IPS-NIHi7 (cell line): Measurements from ENCODE around the gene TRAK2.
"Not testable (repeated sequence)": the region's sequence is repeated elsewhere in the genome, so short reads cannot be mapped to it uniquely, and the experiment has no call there.

ENCODE experiments used
- DNase-seq: peaks from one replicate; pipeline ENCODE4 v3.0.0; 2012; ENCODE audit warnings: mixed read lengths; ENCODE audit errors: extremely low spot score

Gene TRAK2

GRCh38 chr2:201452058-201452921 is 1.0 kb upstream of the TRAK2 start:
- DNase-seq = no peak

- DNase-seq = peak; percentile 33
These were observed 335 bp downstream of the TRAK2 start for GRCh38 chr2:201450954-201451291.

GRCh38 chr2:201448701-201449100 is 2.6 kb downstream of the TRAK2 start:
- no peak for DNase-seq

- DNase-seq = no peak
These were observed 3.2 kb downstream of the TRAK2 start for GRCh38 chr2:201448061-201448460.

GRCh38 chr2:201447086-201447485 is 4.2 kb downstream of the TRAK2 start:
- no peak for DNase-seq

- no peak for DNase-seq
These were observed 6.4 kb downstream of the TRAK2 start for GRCh38 chr2:201444746-201445465.

- no peak for DNase-seq
These were observed 9.8 kb downstream of the TRAK2 start for GRCh38 chr2:201441409-201441808.

- DNase-seq = peak; percentile 27
These were observed 11.1 kb downstream of the TRAK2 start for GRCh38 chr2:201440182-201440581.

- not testable (repeated sequence) for DNase-seq
These were observed 11.8 kb downstream of the TRAK2 start for GRCh38 chr2:201439336-201439922.

- DNase-seq = no peak
These were observed 15.1 kb downstream of the TRAK2 start for GRCh38 chr2:201436141-201436540.

GRCh38 chr2:201433394-201433995 is 17.8 kb downstream of the TRAK2 start:
- DNase-seq = peak; percentile 20

- peak; percentile 17 for DNase-seq
These were observed 18.5 kb downstream of the TRAK2 start for GRCh38 chr2:201432621-201433393.

- DNase-seq = no peak
These were observed 19.1 kb downstream of the TRAK2 start for GRCh38 chr2:201432038-201432620.

- DNase-seq = no peak
These were observed 20.4 kb downstream of the TRAK2 start for GRCh38 chr2:201430839-201431238.

GRCh38 chr2:201430322-201430721 is 20.9 kb downstream of the TRAK2 start:
- DNase-seq = not testable (repeated sequence)

- DNase-seq = not testable (repeated sequence)
These were observed 21.4 kb downstream of the TRAK2 start for GRCh38 chr2:201429835-201430234.

- DNase-seq = not testable (repeated sequence)
These were observed 22.9 kb downstream of the TRAK2 start for GRCh38 chr2:201428366-201428765.

GRCh38 chr2:201425952-201426351 is 25.3 kb downstream of the TRAK2 start:
- DNase-seq = no peak

- no peak for DNase-seq
These were observed 30.7 kb downstream of the TRAK2 start for GRCh38 chr2:201420442-201421113.

- DNase-seq = no peak
These were observed 31.3 kb downstream of the TRAK2 start for GRCh38 chr2:201419986-201420385.
